Ishikawa (cell line): Measurements from ENCODE around the gene DNAJC27.

ENCODE experiments used
- CEBPB ChIP-seq: IDR thresholded peaks from 2 replicates; pipeline ENCODE4 v1.6.1; 2012
- CREB1 ChIP-seq: IDR thresholded peaks from 2 replicates; pipeline ENCODE4 v1.6.1; 2012; ENCODE audit warnings: low read depth
- EGR1 ChIP-seq: IDR thresholded peaks from 2 replicates; pipeline ENCODE4 v1.6.1; 2012
- EP300 ChIP-seq: IDR thresholded peaks from 2 replicates; pipeline ENCODE4 v1.6.1; 2012; ENCODE audit warnings: borderline replicate concordance
- FOXM1 ChIP-seq: IDR thresholded peaks from 2 replicates; pipeline ENCODE4 v1.6.1; 2012; ENCODE audit warnings: low read depth, borderline replicate concordance
- NFIC ChIP-seq: IDR thresholded peaks from 2 replicates; pipeline ENCODE4 v1.6.1; 2012
- RAD21 ChIP-seq: IDR thresholded peaks from 2 replicates; pipeline ENCODE4 v1.6.1; 2012; ENCODE audit warnings: low read depth
- REST ChIP-seq: IDR thresholded peaks from 2 replicates; pipeline ENCODE4 v1.6.1; 2012; ENCODE audit warnings: low read depth, mild to moderate bottlenecking
- TAF1 ChIP-seq: IDR thresholded peaks from 2 replicates; pipeline ENCODE4 v1.6.1; 2012; ENCODE audit warnings: low read depth, mild to moderate bottlenecking
- TCF12 ChIP-seq: IDR thresholded peaks from 2 replicates; pipeline ENCODE4 v1.6.1; 2012; ENCODE audit warnings: low read depth
- TEAD4 ChIP-seq: IDR thresholded peaks from 2 replicates; pipeline ENCODE4 v1.6.1; 2012
- YY1 ChIP-seq: IDR thresholded peaks from 2 replicates; pipeline ENCODE4 v1.6.1; 2012; ENCODE audit warnings: low read depth
- ZBTB7A ChIP-seq: IDR thresholded peaks from 2 replicates; pipeline ENCODE4 v1.6.1; 2012; ENCODE audit warnings: low read depth
- TF ChIP-seq, protein P1 (sequence below): IDR thresholded peaks from 2 replicates; pipeline ENCODE4 v1.6.1; 2012
- TF ChIP-seq, protein P2 (sequence below): IDR thresholded peaks from 2 replicates; pipeline ENCODE4 v1.6.1; 2012

DNAJC27 gene

DNA sequence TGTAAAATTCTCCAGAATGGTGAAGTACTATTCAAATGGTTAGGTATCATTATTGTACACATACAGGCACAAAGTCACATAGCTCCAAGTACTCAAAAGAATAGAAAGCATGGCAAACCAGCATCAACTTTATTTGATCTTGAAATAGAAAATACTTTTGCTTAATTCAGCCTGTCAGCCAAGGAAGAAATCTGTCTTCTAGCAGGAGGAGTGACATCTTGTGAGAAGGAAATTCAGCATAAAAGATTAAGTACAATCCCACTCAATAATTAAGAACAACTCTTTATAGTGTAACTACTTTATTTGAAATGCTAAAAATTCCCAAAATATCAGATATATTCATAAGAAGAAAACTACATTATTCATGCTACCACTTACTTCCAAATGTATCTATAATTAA lies 15.8 kb downstream of the DNAJC27 start:
- no peak for TF ChIP-seq NFIC
- TF ChIP-seq EP300: no peak

DNA sequence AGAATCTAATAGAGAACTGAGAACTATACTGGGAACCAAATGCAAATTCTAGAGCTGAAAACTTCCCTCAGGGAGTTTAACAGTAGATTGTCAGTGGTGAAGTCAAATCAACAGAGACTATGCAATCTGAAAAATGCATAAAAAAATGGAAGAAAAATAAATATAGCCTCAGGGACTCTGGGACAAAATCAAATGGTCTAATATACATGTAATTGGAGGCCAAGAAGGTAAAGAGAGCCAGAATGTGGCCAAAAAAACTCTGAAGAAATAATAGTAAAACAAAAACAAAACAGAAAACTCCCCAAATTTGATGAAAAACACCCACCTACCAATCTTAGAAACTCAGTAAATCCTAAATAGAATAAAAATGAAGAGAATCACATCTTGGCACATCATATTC lies 16.5 kb downstream of the DNAJC27 start:
- TF ChIP-seq TAF1: no peak
- TF ChIP-seq TCF12: no peak
- no peak for TF ChIP-seq ZBTB7A
- TF ChIP-seq, protein P1, sequence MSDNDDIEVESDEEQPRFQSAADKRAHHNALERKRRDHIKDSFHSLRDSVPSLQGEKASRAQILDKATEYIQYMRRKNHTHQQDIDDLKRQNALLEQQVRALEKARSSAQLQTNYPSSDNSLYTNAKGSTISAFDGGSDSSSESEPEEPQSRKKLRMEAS: no peak
- TF ChIP-seq TEAD4: no peak
- no peak for TF ChIP-seq RAD21
- no peak for TF ChIP-seq CEBPB

- no peak for TF ChIP-seq EGR1
Measured at GRCh38 chr2:24950102-24950501, 21.7 kb downstream of the DNAJC27 start.

DNA sequence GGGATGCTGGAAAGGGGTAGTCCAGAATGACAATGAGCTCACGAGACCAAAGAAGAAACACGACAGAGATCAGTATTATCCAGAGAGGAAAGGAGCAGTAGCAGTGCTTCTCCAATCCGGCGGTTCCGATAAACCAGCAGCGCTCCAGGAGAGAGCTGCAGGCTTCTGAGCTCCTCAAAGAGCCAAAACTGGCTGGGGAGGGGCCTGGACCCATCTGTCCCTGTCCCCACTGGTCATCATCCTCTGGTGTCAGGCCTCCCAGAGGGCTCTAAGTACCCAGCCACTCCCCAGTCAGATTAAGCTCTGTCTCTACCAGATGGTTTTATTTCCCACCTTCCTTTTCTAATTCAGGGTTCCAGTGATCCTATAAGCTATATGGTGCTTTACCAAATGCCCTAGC lies 23.2 kb downstream of the DNAJC27 start:
- no peak for TF ChIP-seq CREB1
- no peak for TF ChIP-seq NFIC
- TF ChIP-seq CEBPB: no peak
- TF ChIP-seq, protein P1: no peak
- no peak for TF ChIP-seq RAD21
- no peak for TF ChIP-seq ZBTB7A
- TF ChIP-seq, protein P2, sequence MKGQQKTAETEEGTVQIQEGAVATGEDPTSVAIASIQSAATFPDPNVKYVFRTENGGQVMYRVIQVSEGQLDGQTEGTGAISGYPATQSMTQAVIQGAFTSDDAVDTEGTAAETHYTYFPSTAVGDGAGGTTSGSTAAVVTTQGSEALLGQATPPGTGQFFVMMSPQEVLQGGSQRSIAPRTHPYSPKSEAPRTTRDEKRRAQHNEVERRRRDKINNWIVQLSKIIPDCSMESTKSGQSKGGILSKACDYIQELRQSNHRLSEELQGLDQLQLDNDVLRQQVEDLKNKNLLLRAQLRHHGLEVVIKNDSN: no peak
- no peak for TF ChIP-seq FOXM1

- TF ChIP-seq CEBPB (no peak), TAF1 (no peak), EGR1 (no peak), YY1 (no peak), EP300 (no peak), TCF12 (no peak), REST (no peak), FOXM1 (no peak), TEAD4 (no peak), ZBTB7A (no peak), RAD21 (no peak), CREB1 (no peak), NFIC (no peak)
- TF ChIP-seq, protein P2: no peak
- TF ChIP-seq, protein P1: no peak
Measured at GRCh38 chr2:24947561-24948157, 24.1 kb downstream of the DNAJC27 start.

- no peak for TF ChIP-seq YY1
- TF ChIP-seq, protein P2: no peak
Measured at GRCh38 chr2:24945907-24946306, 25.8 kb downstream of the DNAJC27 start.

DNA sequence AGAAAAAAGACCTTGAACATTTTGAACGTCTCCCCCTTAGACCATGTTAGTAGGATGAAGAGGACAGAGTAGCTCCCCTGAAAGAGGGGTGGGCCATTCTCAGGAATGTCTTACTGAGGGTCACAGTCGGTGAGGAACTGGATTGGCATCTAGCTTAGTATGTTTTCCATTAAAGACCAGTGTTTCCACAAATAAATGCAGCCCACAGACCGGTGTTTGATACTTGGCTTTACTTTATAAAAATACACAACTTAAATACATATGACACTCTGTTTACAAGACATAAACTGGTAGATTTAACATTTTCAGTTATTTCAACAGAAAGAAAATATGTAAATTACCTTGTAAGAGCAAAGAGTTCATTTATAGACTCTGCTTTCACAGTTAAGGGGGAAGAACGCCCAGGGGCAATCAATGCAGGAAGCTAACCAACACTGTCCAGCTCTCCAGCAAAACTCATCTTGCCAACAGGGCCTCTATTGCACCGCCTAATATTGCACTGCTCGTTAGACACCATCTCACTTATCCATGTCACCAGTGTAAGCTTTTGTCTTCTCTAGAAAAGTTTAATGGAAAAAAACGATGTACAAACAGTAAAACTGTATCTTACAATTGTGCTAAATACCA lies 28.2 kb downstream of the DNAJC27 start:
- no peak for TF ChIP-seq YY1
- no peak for TF ChIP-seq TAF1
- no peak for TF ChIP-seq TEAD4
- TF ChIP-seq, protein P2: no peak
- no peak for TF ChIP-seq RAD21

DNA sequence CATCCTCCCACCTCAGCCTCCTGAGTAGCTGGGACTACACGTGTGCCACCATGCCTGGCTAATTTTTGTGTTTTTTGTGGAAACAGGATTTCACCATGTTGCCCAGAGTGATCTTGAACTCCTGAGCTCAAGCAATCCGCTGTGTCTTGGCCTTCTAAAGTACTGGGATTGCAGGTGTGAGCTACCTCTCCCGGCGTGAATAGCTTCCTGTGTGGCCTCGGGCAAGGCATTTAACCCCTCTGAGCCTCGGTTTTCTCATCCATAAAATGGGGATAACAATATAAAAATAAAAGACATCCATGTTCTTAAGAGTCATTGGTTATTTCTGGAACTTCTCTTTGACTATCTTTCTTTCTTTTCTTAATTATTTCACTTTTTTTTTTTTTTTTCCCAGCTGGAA lies 32.4 kb downstream of the DNAJC27 start:
- TF ChIP-seq, protein P1: no peak
- TF ChIP-seq EGR1 (no peak), TAF1 (no peak), NFIC (no peak), EP300 (no peak)
- TF ChIP-seq, protein P2: no peak
